Glutamatergic neuron (in vitro differentiated cells): Measurements from ENCODE around the gene TCERG1L. TPM values are rescaled to one million over a fixed set of nuclear protein-coding genes. Genes with fewer than 3 reads are reported as not detected.

Source experiments
- DNase-seq: peaks from one replicate; pipeline ENCODE4 v3.0.0; 2022
- H3K27ac Mint-ChIP-seq: one replicate; pipeline ENCODE4 v1.8.0; 2020; ENCODE audit warnings: mild to moderate bottlenecking, mixed read lengths, inconsistent platforms; ENCODE audit not compliant: unreplicated experiment
- H3K27me3 Mint-ChIP-seq: one replicate; pipeline ENCODE4 v1.8.0; 2020; ENCODE audit warnings: mild to moderate bottlenecking, moderate library complexity, mixed read lengths, inconsistent platforms; ENCODE audit not compliant: unreplicated experiment
- H3K36me3 Mint-ChIP-seq: one replicate; pipeline ENCODE4 v1.8.0; 2020; ENCODE audit warnings: mild to moderate bottlenecking, mixed read lengths, inconsistent platforms; ENCODE audit not compliant: unreplicated experiment
- H3K4me1 Mint-ChIP-seq: one replicate; pipeline ENCODE4 v1.8.0; 2020; ENCODE audit warnings: mild to moderate bottlenecking, low read depth, mixed read lengths, inconsistent platforms; ENCODE audit not compliant: unreplicated experiment
- H3K4me3 Mint-ChIP-seq: one replicate; pipeline ENCODE4 v1.8.0; 2020; ENCODE audit warnings: mild to moderate bottlenecking, mixed read lengths, inconsistent platforms; ENCODE audit not compliant: unreplicated experiment
- H3K9me3 Mint-ChIP-seq: one replicate; pipeline ENCODE4 v1.8.0; 2020; ENCODE audit warnings: mild to moderate bottlenecking, moderate library complexity, mixed read lengths, inconsistent platforms; ENCODE audit not compliant: unreplicated experiment
- CTCF ChIP-seq: fragments of 200-600 bp; sonication (generic); IDR thresholded peaks from one replicate; pipeline ENCODE4 v1.5.0; 2021; ENCODE audit not compliant: partially characterized antibody, unreplicated experiment
- total RNA-seq: library from RNA; stranded (reverse); fragmentation: NEBNext Ultra II Directional; extraction: Animal tissue kit (Norgen Biotek cat#: 25700); gene quantifications from one replicate; pipeline ENCODE4 v1.2.1, GENCODE V29; 2021; ENCODE audit not compliant: unreplicated experiment

The TCERG1L gene
- total RNA-seq, 1 donor from 2014 or later: 2.2 TPM

- TF ChIP-seq CTCF: no peak
- Mint-ChIP-seq H3K4me3 (no peak overlapping the region), H3K9me3 (peaks cover 6% of the 10 kb centered on the region), H3K27ac (no peak overlapping the region), H3K27me3 (peaks cover 8% of the 10 kb centered on the region), H3K4me1 (peaks cover 3% of the 10 kb centered on the region), H3K36me3 (peaks cover 7% of the 10 kb centered on the region)
- no peak for DNase-seq
These were observed 38.0 kb downstream of the TCERG1L start for GRCh38 chr10:131273476-131273875.

- Mint-ChIP-seq H3K27ac (no peak overlapping the region), H3K4me3 (no peak overlapping the region), H3K36me3 (peaks cover 10% of the 10 kb centered on the region), H3K27me3 (peaks cover 8% of the 10 kb centered on the region), H3K9me3 (peaks cover 7% of the 10 kb centered on the region), H3K4me1 (peaks cover 3% of the 10 kb centered on the region)
- no peak for TF ChIP-seq CTCF
- DNase-seq: no peak
These were observed 38.5 kb downstream of the TCERG1L start for GRCh38 chr10:131272897-131273451.

GRCh38 chr10:131271966-131272365 is 39.6 kb downstream of the TCERG1L start:
- TF ChIP-seq CTCF: no peak
- Mint-ChIP-seq H3K27ac (no peak overlapping the region), H3K36me3 (peaks cover 10% of the 10 kb centered on the region), H3K4me1 (peaks cover 3% of the 10 kb centered on the region), H3K4me3 (no peak overlapping the region), H3K9me3 (peaks cover 7% of the 10 kb centered on the region), H3K27me3 (peaks cover 8% of the 10 kb centered on the region)
- no peak for DNase-seq

GRCh38 chr10:131271195-131271880 is 40.2 kb downstream of the TCERG1L start:
- H3K4me3 Mint-ChIP-seq: no peak overlapping the region
- peaks cover 8% of the 10 kb centered on the region for H3K27me3 Mint-ChIP-seq
- no peak for TF ChIP-seq CTCF
- H3K27ac Mint-ChIP-seq: no peak overlapping the region
- no peak for DNase-seq
- peaks cover 10% of the 10 kb centered on the region for H3K36me3 Mint-ChIP-seq
- peaks cover 7% of the 10 kb centered on the region for H3K9me3 Mint-ChIP-seq
- peaks cover 3% of the 10 kb centered on the region for H3K4me1 Mint-ChIP-seq

- TF ChIP-seq CTCF: no peak
- Mint-ChIP-seq H3K4me3 (no peak overlapping the region), H3K27me3 (peaks cover 8% of the 10 kb centered on the region), H3K27ac (no peak overlapping the region), H3K9me3 (peaks cover 7% of the 10 kb centered on the region), H3K4me1 (peaks cover 3% of the 10 kb centered on the region), H3K36me3 (peaks cover 10% of the 10 kb centered on the region)
- DNase-seq: no peak
These were observed 40.9 kb downstream of the TCERG1L start for GRCh38 chr10:131270461-131271190.
